Activated T-helper 2 cell treated with anti-CD3 and anti-CD28 coated beads, Interferon-gamma antibody, Interleukin-2, Interleukin-4, amounts not matched to agents 10 μg/mL and 5 μg/mL and 100 μg/mL, durations not matched to agents 14 hours and 24 hours and 36 hours (primary cell): ENCODE measurements around the gene RHBDL1. TPM values are rescaled to one million over a fixed set of nuclear protein-coding genes. Genes with fewer than 3 reads are reported as not detected.

ENCODE experiments used
- DNase-seq: peaks from one replicate; pipeline ENCODE4 v3.0.0; 2021; ENCODE audit warnings: low spot score
- H3K27ac Mint-ChIP-seq: one replicate; pipeline ENCODE4 v1.8.0; 2021; ENCODE audit warnings: mixed read lengths
- H3K27me3 Mint-ChIP-seq: one replicate; pipeline ENCODE4 v1.8.0; 2021; ENCODE audit warnings: low read depth, mixed read lengths
- H3K36me3 Mint-ChIP-seq: one replicate; pipeline ENCODE4 v1.8.0; 2021; ENCODE audit warnings: low read depth, mixed read lengths
- H3K4me1 Mint-ChIP-seq: one replicate; pipeline ENCODE4 v1.8.0; 2021; ENCODE audit warnings: low read depth, mixed read lengths
- H3K4me3 Mint-ChIP-seq: one replicate; pipeline ENCODE4 v1.8.0; 2021; ENCODE audit warnings: low read depth, mild to moderate bottlenecking, moderate library complexity, mixed read lengths
- H3K9me3 Mint-ChIP-seq: one replicate; pipeline ENCODE4 v1.8.0; 2021; ENCODE audit warnings: mixed read lengths
- intact Hi-C: fragments of 100-400 bp; cut with micrococcal nuclease; formaldehyde crosslinking; loops from one replicate; pipeline ENCODE4 v1.15.1; 2023
- total RNA-seq: library from RNA; stranded (reverse); gene quantifications from 2 replicates; pipeline ENCODE4 v1.2.3, GENCODE V29; 2022

The RHBDL1 gene
- total RNA-seq, 1 donor from 2014 or later = 1.4 TPM

GRCh38 chr16:715477-716199 is 40.2 kb downstream of the RHBDL1 start:
- intact Hi-C loops = no loop called here
- no peaks in the 10 kb centered on the region for H3K36me3 Mint-ChIP-seq
- H3K4me3 Mint-ChIP-seq = peak overlapping the region; percentile 65
- no peaks in the 10 kb centered on the region for H3K9me3 Mint-ChIP-seq
- H3K4me1 Mint-ChIP-seq = peaks cover 12% of the 10 kb centered on the region
- H3K27me3 Mint-ChIP-seq = peaks cover 8% of the 10 kb centered on the region
- no peak overlapping the region for H3K27ac Mint-ChIP-seq
- DNase-seq = no peak

- H3K36me3 Mint-ChIP-seq = no peaks in the 10 kb centered on the region
- no peaks in the 10 kb centered on the region for H3K9me3 Mint-ChIP-seq
- H3K27me3 Mint-ChIP-seq = peaks cover 8% of the 10 kb centered on the region
- intact Hi-C loops = no loop called here
- peaks cover 12% of the 10 kb centered on the region for H3K4me1 Mint-ChIP-seq
- H3K4me3 Mint-ChIP-seq = peak overlapping the region; percentile 65
- no peak for DNase-seq
- H3K27ac Mint-ChIP-seq = no peak overlapping the region
These were observed 40.7 kb downstream of the RHBDL1 start for GRCh38 chr16:716200-716568.

GRCh38 chr16:716768-717325 is 41.4 kb downstream of the RHBDL1 start:
- no peak overlapping the region for H3K27ac Mint-ChIP-seq
- H3K4me1 Mint-ChIP-seq = peaks cover 12% of the 10 kb centered on the region
- peaks cover 8% of the 10 kb centered on the region for H3K27me3 Mint-ChIP-seq
- intact Hi-C loops = no loop called here
- H3K36me3 Mint-ChIP-seq = no peaks in the 10 kb centered on the region
- H3K9me3 Mint-ChIP-seq = no peaks in the 10 kb centered on the region
- peak overlapping the region; percentile 65 for H3K4me3 Mint-ChIP-seq
- DNase-seq = no peak

GRCh38 chr16:717450-718245 is 42.2 kb downstream of the RHBDL1 start:
- no peak overlapping the region for H3K4me3 Mint-ChIP-seq

GRCh38 chr16:718389-718788 is 42.9 kb downstream of the RHBDL1 start:
- DNase-seq = no peak
- Mint-ChIP-seq H3K4me3 (no peak overlapping the region), H3K9me3 (no peaks in the 10 kb centered on the region), H3K36me3 (no peaks in the 10 kb centered on the region), H3K27ac (no peak overlapping the region), H3K27me3 (peaks cover 4% of the 10 kb centered on the region), H3K4me1 (peaks cover 10% of the 10 kb centered on the region)
- intact Hi-C loops = no loop called here

More at GRCh38 chr16:717450-718245, 42.2 kb downstream of the RHBDL1 start:
- Mint-ChIP-seq H3K9me3 (no peaks in the 10 kb centered on the region), H3K4me1 (peaks cover 12% of the 10 kb centered on the region), H3K36me3 (no peaks in the 10 kb centered on the region), H3K27ac (no peak overlapping the region), H3K27me3 (peaks cover 6% of the 10 kb centered on the region)
- DNase-seq = no peak
- intact Hi-C loops = no loop called here

GRCh38 chr16:718922-719321 is 43.5 kb downstream of the RHBDL1 start:
- Mint-ChIP-seq H3K9me3 (no peaks in the 10 kb centered on the region), H3K4me3 (peak overlapping the region; percentile 71), H3K4me1 (peaks cover 10% of the 10 kb centered on the region), H3K36me3 (no peaks in the 10 kb centered on the region), H3K27me3 (peaks cover 4% of the 10 kb centered on the region), H3K27ac (no peak overlapping the region)
- no peak for DNase-seq
- intact Hi-C loops = no loop called here

- intact Hi-C loops = loop anchor here (1.0 kb wide), 1 partner anchor 21 kb away; no protein-coding TSS in a partner anchor
- H3K9me3 Mint-ChIP-seq = no peaks in the 10 kb centered on the region
These were observed 44.5 kb downstream of the RHBDL1 start for GRCh38 chr16:719815-720446.

GRCh38 chr16:720447-720989 is 45.0 kb downstream of the RHBDL1 start:
- Mint-ChIP-seq H3K27ac (peak overlapping the region; percentile 19), H3K4me1 (peaks cover 10% of the 10 kb centered on the region), H3K36me3 (no peaks in the 10 kb centered on the region), H3K4me3 (peak overlapping the region; percentile 71), H3K27me3 (peaks cover 4% of the 10 kb centered on the region), H3K9me3 (no peaks in the 10 kb centered on the region)
- intact Hi-C loops = loop anchor here (1.0 kb wide), 1 partner anchor 21 kb away; no protein-coding TSS in a partner anchor
- DNase-seq = peak; percentile 33

More at GRCh38 chr16:719815-720446, 44.5 kb downstream of the RHBDL1 start:
- no peaks in the 10 kb centered on the region for H3K36me3 Mint-ChIP-seq
- H3K4me1 Mint-ChIP-seq = peaks cover 10% of the 10 kb centered on the region
- H3K27ac Mint-ChIP-seq = peak overlapping the region; percentile 19
- H3K4me3 Mint-ChIP-seq = peak overlapping the region; percentile 71
- DNase-seq = no peak
- peaks cover 4% of the 10 kb centered on the region for H3K27me3 Mint-ChIP-seq

- peaks cover 3% of the 10 kb centered on the region for H3K27me3 Mint-ChIP-seq
- H3K27ac Mint-ChIP-seq = peak within 1 kb of the TSS; percentile 19
- no peaks in the 10 kb centered on the region for H3K36me3 Mint-ChIP-seq
- intact Hi-C loops = loop anchor here (1.0 kb wide), 1 partner anchor 20 kb away; no protein-coding TSS in a partner anchor
- H3K4me3 Mint-ChIP-seq = peak within 1 kb of the TSS; percentile 71
- peak; percentile 72 for DNase-seq
- no peaks in the 10 kb centered on the region for H3K9me3 Mint-ChIP-seq
- H3K4me1 Mint-ChIP-seq = peaks cover 10% of the 10 kb centered on the region
These were observed 45.7 kb downstream of the RHBDL1 start, which contains the start of gene ANTKMT for GRCh38 chr16:720990-721764. TSS of gene ANTKMT (plus strand) at chr16:721146. CDS start at chr16:721275, 129 bp downstream.

- Mint-ChIP-seq H3K4me3 (peak overlapping the region; percentile 62), H3K9me3 (no peaks in the 10 kb centered on the region), H3K27ac (no peak overlapping the region), H3K4me1 (peaks cover 8% of the 10 kb centered on the region), H3K27me3 (no peaks in the 10 kb centered on the region), H3K36me3 (no peaks in the 10 kb centered on the region)
- intact Hi-C loops = no loop called here
- DNase-seq = no peak
These were observed 46.5 kb downstream of the RHBDL1 start for GRCh38 chr16:721765-722540.
